GM10266 (cell line): Measurements from ENCODE around the gene TFAP2B.

Source experiments
- DNase-seq: peaks from one replicate; pipeline ENCODE4 v3.0.0; 2012; ENCODE audit errors: extremely low spot score
- CTCF ChIP-seq: IDR thresholded peaks from 2 replicates; pipeline ENCODE4 v1.5.1; 2012; ENCODE audit warnings: mild to moderate bottlenecking, low read depth; ENCODE audit not compliant: control insufficient read depth, insufficient read depth; ENCODE audit errors: missing control alignments

Gene TFAP2B

GRCh38 chr6:50862176-50862575 lies 43.5 kb downstream of the TFAP2B start:
- no peak for TF ChIP-seq CTCF
- no peak for DNase-seq

- no peak for TF ChIP-seq CTCF
- no peak for DNase-seq
Observed at GRCh38 chr6:50864601-50865000, 45.9 kb downstream of the TFAP2B start.

GRCh38 chr6:50868466-50868865 lies 49.8 kb downstream of the TFAP2B start:
- DNase-seq = no peak
- TF ChIP-seq CTCF = no peak

GRCh38 chr6:50873167-50873566 lies 54.5 kb downstream of the TFAP2B start:
- DNase-seq = no peak
- no peak for TF ChIP-seq CTCF

- no peak for DNase-seq
- TF ChIP-seq CTCF = no peak
Observed at GRCh38 chr6:50884364-50884763, 65.7 kb downstream of the TFAP2B start.

GRCh38 chr6:50887112-50887511 lies 68.4 kb downstream of the TFAP2B start:
- no peak for DNase-seq
- TF ChIP-seq CTCF = no peak

GRCh38 chr6:50889497-50889896 lies 70.8 kb downstream of the TFAP2B start:
- DNase-seq = no peak
- TF ChIP-seq CTCF = no peak
